HUES48 (cell line): Measurements from ENCODE around the gene USH2A.

ENCODE experiments used
- H3K27ac ChIP-seq: one replicate; pipeline ENCODE4 v1.7.0; 2013; ENCODE audit warnings: low read depth, low read length, inconsistent platforms
- H3K27me3 ChIP-seq: 2 replicates; pipeline ENCODE4 v1.6.1; 2013; ENCODE audit warnings: mild to moderate bottlenecking, low read length; ENCODE audit not compliant: control insufficient read depth, insufficient read depth
- H3K36me3 ChIP-seq: 2 replicates; pipeline ENCODE4 v1.6.1; 2013; ENCODE audit warnings: low read length; ENCODE audit not compliant: control insufficient read depth, insufficient read depth
- H3K4me1 ChIP-seq: 2 replicates; pipeline ENCODE4 v1.6.1; 2013; ENCODE audit warnings: mild to moderate bottlenecking, low read length; ENCODE audit not compliant: control insufficient read depth, insufficient read depth
- H3K4me3 ChIP-seq: 2 replicates; pipeline ENCODE4 v1.5.1; 2013; ENCODE audit warnings: mild to moderate bottlenecking, low read depth, low read length
- H3K9ac ChIP-seq: 2 replicates; pipeline ENCODE4 v1.6.1; 2013; ENCODE audit warnings: mild to moderate bottlenecking, low read depth, low read length, moderate library complexity
- H3K9me3 ChIP-seq: 2 replicates; pipeline ENCODE4 v1.6.1; 2013; ENCODE audit warnings: low read length; ENCODE audit not compliant: control insufficient read depth, insufficient read depth

USH2A gene

GRCh38 chr1:216422821-216423520, at the start of gene USH2A:
USH2A (minus strand) TSS chr1:216423448; CDS start chr1:216422336, 1,112 bp downstream.
- Histone ChIP-seq H3K9ac (no peak within 1 kb of the TSS), H3K27me3 (no peaks in the 10 kb centered on the region), H3K9me3 (no peaks in the 10 kb centered on the region), H3K4me1 (no peaks in the 10 kb centered on the region), H3K36me3 (no peaks in the 10 kb centered on the region), H3K27ac (no peak within 1 kb of the TSS), H3K4me3 (no peak within 1 kb of the TSS)

GRCh38 chr1:216466162-216466801, 43.0 kb upstream of the USH2A start:
- H3K9ac ChIP-seq, result no peak overlapping the region
- H3K27ac ChIP-seq, result no peak overlapping the region
- H3K4me1 ChIP-seq, result no peaks in the 10 kb centered on the region
- no peaks in the 10 kb centered on the region for H3K9me3 ChIP-seq
- H3K36me3 ChIP-seq, result no peaks in the 10 kb centered on the region
- H3K4me3 ChIP-seq, result no peak overlapping the region
- H3K27me3 ChIP-seq, result no peaks in the 10 kb centered on the region

- Histone ChIP-seq H3K27me3 (no peaks in the 10 kb centered on the region), H3K9ac (no peak overlapping the region), H3K4me1 (no peaks in the 10 kb centered on the region), H3K27ac (no peak overlapping the region), H3K9me3 (no peaks in the 10 kb centered on the region), H3K4me3 (no peak overlapping the region), H3K36me3 (no peaks in the 10 kb centered on the region)
Observed at GRCh38 chr1:216464489-216464888, 41.2 kb upstream of the USH2A start.

- H3K36me3 ChIP-seq, result no peaks in the 10 kb centered on the region
- H3K27ac ChIP-seq, result no peak overlapping the region
- no peaks in the 10 kb centered on the region for H3K9me3 ChIP-seq
- no peak overlapping the region for H3K4me3 ChIP-seq
- no peak overlapping the region for H3K9ac ChIP-seq
- H3K27me3 ChIP-seq, result no peaks in the 10 kb centered on the region
- H3K4me1 ChIP-seq, result no peaks in the 10 kb centered on the region
Observed at GRCh38 chr1:216462066-216462775, 39.0 kb upstream of the USH2A start.

GRCh38 chr1:216461466-216461865, 38.2 kb upstream of the USH2A start:
- Histone ChIP-seq H3K27me3 (no peaks in the 10 kb centered on the region), H3K4me1 (no peaks in the 10 kb centered on the region), H3K27ac (no peak overlapping the region), H3K9ac (no peak overlapping the region), H3K36me3 (no peaks in the 10 kb centered on the region), H3K9me3 (no peaks in the 10 kb centered on the region), H3K4me3 (no peak overlapping the region)

GRCh38 chr1:216459651-216460207, 36.5 kb upstream of the USH2A start:
- no peaks in the 10 kb centered on the region for H3K4me1 ChIP-seq
- H3K9me3 ChIP-seq, result no peaks in the 10 kb centered on the region
- no peak overlapping the region for H3K27ac ChIP-seq
- no peaks in the 10 kb centered on the region for H3K36me3 ChIP-seq
- H3K27me3 ChIP-seq, result no peaks in the 10 kb centered on the region
- H3K9ac ChIP-seq, result no peak overlapping the region
- H3K4me3 ChIP-seq, result no peak overlapping the region

- no peak overlapping the region for H3K9ac ChIP-seq
- H3K27ac ChIP-seq, result no peak overlapping the region
- no peaks in the 10 kb centered on the region for H3K9me3 ChIP-seq
- H3K27me3 ChIP-seq, result no peaks in the 10 kb centered on the region
- no peaks in the 10 kb centered on the region for H3K4me1 ChIP-seq
- H3K4me3 ChIP-seq, result no peak overlapping the region
- H3K36me3 ChIP-seq, result no peaks in the 10 kb centered on the region
Observed at GRCh38 chr1:216458812-216459211, 35.6 kb upstream of the USH2A start.

GRCh38 chr1:216457356-216457755, 34.1 kb upstream of the USH2A start:
- Histone ChIP-seq H3K4me3 (no peak overlapping the region), H3K27ac (no peak overlapping the region), H3K36me3 (no peaks in the 10 kb centered on the region), H3K9ac (no peak overlapping the region), H3K27me3 (no peaks in the 10 kb centered on the region), H3K9me3 (no peaks in the 10 kb centered on the region), H3K4me1 (no peaks in the 10 kb centered on the region)

GRCh38 chr1:216456682-216457081, 33.4 kb upstream of the USH2A start:
- no peak overlapping the region for H3K9ac ChIP-seq
- no peak overlapping the region for H3K4me3 ChIP-seq
- no peaks in the 10 kb centered on the region for H3K27me3 ChIP-seq
- H3K36me3 ChIP-seq, result no peaks in the 10 kb centered on the region
- H3K9me3 ChIP-seq, result no peaks in the 10 kb centered on the region
- no peak overlapping the region for H3K27ac ChIP-seq
- no peaks in the 10 kb centered on the region for H3K4me1 ChIP-seq

GRCh38 chr1:216453777-216454176, 30.5 kb upstream of the USH2A start:
- no peaks in the 10 kb centered on the region for H3K9me3 ChIP-seq
- no peaks in the 10 kb centered on the region for H3K27me3 ChIP-seq
- H3K36me3 ChIP-seq, result no peaks in the 10 kb centered on the region
- H3K9ac ChIP-seq, result no peak overlapping the region
- no peak overlapping the region for H3K27ac ChIP-seq
- no peak overlapping the region for H3K4me3 ChIP-seq
- H3K4me1 ChIP-seq, result no peaks in the 10 kb centered on the region

- no peak overlapping the region for H3K9ac ChIP-seq
- H3K27me3 ChIP-seq, result no peaks in the 10 kb centered on the region
- no peaks in the 10 kb centered on the region for H3K36me3 ChIP-seq
- no peak overlapping the region for H3K4me3 ChIP-seq
- H3K27ac ChIP-seq, result no peak overlapping the region
- H3K9me3 ChIP-seq, result no peaks in the 10 kb centered on the region
- H3K4me1 ChIP-seq, result no peaks in the 10 kb centered on the region
Observed at GRCh38 chr1:216450227-216450626, 27.0 kb upstream of the USH2A start.
